ENCODE measurements around the gene FKBP4.
"Not testable (repeated sequence)": the region's sequence is repeated elsewhere in the genome, so short reads cannot be mapped to it uniquely, and the experiment has no call there.

Gene FKBP4

GRCh38 chr12:2794736-2795289 is at the start of gene FKBP4:
Gene FKBP4 (plus strand): TSS chr12:2794970. CDS start chr12:2795140, 170 bp downstream.
- DNase-seq: peak; percentile 89

GRCh38 chr12:2745655-2746054 is 49.1 kb upstream of the FKBP4 start:
- no peak for DNase-seq

- DNase-seq: no peak
These were observed 45.2 kb upstream of the FKBP4 start for GRCh38 chr12:2749580-2749979.

- no peak for DNase-seq
These were observed 44.6 kb upstream of the FKBP4 start for GRCh38 chr12:2750185-2750584.

- DNase-seq: no peak
These were observed 43.5 kb upstream of the FKBP4 start for GRCh38 chr12:2751230-2751629.

GRCh38 chr12:2751686-2752085 is 43.1 kb upstream of the FKBP4 start:
- DNase-seq: no peak

DNA sequence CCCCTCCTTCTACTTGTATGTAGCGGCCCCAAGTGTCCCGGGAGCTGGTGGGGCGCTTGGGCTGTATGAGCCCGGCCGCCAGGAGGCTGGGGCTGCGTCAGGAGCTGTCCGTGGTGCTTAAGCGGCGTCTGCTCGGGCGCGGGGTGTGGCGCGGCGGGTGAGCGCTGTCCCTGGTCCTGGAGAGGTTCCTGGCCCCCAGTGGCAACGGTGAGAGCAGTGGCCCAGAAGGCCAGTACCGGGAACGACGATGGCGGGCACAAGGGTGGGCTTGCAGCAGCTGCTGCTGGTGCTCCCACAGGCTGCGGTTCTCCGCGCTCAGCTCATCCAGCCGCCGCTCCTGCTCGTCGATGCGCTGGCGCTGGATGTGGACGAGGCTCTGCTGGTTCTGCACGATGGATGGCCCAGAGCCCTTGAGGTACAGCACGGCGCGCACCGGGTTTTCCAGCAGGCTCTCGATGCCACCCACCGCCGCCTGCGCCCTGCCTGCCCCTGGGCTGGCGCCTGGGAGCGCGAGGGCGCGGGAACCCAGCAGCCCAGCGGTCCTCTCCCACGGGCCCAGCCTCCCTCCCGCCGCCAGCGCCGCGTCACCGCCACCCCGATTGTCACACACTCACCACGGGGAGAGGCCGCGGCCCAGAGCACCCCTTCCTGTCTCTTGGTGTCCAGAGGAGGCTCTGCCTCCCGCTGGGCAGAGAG is 41.9 kb upstream of the FKBP4 start:
- DNase-seq: peak; percentile 79

DNA sequence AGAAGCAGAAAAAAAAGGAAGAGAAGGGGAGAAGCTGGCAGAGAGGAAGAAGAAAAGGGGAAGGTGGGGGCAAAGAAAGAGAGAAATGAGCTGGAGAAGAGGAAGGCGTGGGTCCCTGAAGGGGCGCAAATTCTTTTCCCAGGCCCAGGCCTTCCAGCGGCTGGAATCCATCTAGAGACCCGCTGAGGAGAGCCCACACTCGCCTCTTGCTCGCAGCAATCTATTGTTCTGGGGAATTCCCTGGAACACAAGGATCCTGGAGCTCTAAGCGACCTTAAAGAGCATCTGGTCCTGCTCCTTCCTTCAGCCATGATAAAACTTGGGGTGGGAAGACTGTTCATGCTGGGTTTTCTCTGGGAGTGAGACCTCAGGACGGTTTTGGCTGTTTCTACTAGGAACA is 41.2 kb upstream of the FKBP4 start:
- DNase-seq: no peak

DNA sequence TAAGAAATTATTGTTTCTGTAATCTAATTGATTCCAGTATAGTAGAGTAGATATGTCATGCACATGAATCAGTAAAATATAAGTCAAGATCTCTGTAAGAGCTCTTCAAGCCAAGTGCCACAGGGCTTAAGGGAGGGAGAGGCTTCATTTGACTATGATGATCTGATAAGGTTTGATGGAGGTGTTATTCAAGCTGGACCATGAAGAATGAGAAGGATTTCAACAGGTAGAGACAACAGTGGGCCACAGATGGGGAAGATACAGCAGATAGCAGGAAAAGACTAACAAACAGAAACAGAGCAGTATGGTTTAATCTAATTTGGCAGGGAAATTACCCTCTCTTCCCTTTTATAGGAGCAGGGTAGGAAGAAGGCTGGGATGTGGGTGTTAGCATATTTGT is 40.6 kb upstream of the FKBP4 start:
- no peak for DNase-seq

DNA sequence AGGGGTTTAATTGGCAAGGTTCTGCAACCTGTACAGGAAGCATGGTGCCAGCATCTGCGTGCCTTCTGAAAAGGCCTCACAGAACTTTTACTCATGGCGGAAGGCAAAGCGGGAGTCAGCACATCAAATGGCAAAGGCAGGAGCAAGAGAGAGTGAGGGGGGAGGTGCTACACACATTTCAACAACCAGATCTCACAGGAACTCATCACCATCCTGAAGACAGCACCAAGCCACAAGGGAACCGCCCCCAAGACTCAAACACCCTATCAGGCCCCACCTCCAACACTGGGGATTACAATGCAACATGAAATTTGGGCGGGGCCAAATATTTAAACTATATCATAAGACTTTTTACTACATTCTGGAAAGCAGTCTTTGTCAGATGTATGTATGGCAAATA is 38.0 kb upstream of the FKBP4 start:
- no peak for DNase-seq

DNA sequence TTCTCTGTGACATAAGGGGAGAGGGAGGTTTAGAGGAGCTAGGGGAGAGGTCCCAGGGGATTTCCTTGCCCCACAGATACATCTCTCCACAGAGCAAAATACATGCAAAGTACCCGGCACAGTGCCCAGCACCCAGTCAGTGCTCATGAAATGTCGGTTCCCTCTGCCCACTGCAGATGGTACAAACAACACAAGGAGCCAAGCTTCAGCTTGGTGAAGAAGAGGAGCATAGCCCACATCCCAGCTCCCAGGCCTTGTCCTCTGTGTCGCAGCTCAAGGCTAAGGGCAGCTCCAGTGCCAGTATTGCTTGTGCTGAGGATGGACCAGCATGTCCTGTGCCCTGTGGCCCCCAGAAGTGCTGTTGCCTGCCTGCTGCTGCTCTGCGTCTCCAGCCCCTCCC is 35.0 kb upstream of the FKBP4 start:
- DNase-seq: no peak

DNA sequence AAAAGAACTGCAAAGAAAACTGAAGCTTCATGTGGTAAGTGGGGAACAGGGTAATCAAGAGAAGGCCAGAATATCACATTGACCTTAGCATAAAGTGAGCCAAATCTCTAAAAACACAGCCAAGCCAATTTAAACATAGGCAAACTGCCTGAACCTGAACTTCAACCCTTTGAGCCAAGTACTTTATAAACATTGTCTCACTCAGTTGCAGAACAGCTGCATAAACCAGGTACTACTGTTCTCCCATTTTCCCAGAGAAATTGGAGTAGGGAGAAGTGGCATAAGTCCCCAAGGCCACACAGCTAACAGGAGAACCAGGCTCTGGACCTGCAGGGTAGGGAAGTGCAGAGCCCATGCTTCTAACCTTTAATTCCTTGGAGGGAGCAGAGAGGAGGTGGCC is 30.4 kb upstream of the FKBP4 start:
- no peak for DNase-seq

DNA sequence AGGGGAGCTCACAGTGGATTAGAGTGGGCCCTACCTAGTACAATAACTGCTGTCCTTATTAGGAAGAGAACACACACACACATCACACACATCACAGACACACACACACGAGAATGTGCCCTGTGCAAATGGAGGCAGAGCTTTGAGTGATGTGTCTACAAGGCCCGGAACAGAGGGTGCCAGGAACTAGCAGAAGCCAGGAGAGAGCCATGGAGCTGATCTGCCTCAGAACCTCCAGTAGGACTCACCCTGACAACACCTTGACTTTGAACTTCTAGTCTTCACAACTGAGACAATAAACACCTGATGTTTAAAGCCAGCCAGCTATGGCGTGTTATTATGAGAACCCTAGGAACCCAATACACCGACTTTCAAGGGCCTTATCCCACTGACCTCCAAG is 29.7 kb upstream of the FKBP4 start:
- DNase-seq: no peak

- DNase-seq: no peak
These were observed 29.2 kb upstream of the FKBP4 start for GRCh38 chr12:2765608-2766007.

GRCh38 chr12:2768224-2768961 is 26.4 kb upstream of the FKBP4 start:
- no peak for DNase-seq

- no peak for DNase-seq
These were observed 24.8 kb upstream of the FKBP4 start for GRCh38 chr12:2769866-2770533.

DNA sequence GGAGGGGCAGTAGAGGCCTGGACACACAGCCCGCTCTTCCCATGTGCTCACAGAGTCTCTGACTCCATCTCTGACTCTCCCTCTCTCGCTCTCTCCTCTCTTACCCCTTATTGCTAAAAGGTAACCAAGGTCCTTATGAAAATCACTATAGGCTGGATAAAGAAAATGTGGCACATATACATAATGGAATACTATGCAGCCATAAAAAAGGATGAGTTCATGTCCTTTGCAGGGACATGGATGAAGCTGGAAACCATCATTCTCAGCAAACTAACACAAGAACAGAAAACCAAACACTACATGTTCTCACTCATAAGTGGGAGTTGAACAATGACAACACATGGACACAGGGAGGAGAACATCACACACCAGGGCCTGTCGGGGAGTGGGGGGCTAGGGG is 24.2 kb upstream of the FKBP4 start:
- DNase-seq: not testable (repeated sequence)

DNA sequence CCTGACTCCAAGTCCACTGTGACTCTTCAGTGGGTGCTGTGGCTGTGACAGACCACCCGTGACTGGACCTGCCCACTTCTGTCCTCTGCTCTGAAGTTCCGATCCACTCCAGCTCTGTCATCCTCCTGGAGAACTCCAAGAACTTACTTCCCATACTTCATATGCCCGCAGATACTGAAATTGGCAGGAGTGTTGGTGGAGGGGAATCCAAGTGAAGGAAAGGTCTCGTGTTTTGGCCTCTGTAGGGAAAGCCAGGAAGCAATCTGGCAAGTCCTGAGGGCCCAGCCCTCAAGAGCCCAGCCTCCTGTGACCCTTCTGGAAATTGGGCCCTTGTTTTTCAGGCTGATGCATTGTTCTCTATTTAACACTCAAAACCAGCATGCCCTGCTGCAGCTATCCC is 22.4 kb upstream of the FKBP4 start:
- no peak for DNase-seq

DNA sequence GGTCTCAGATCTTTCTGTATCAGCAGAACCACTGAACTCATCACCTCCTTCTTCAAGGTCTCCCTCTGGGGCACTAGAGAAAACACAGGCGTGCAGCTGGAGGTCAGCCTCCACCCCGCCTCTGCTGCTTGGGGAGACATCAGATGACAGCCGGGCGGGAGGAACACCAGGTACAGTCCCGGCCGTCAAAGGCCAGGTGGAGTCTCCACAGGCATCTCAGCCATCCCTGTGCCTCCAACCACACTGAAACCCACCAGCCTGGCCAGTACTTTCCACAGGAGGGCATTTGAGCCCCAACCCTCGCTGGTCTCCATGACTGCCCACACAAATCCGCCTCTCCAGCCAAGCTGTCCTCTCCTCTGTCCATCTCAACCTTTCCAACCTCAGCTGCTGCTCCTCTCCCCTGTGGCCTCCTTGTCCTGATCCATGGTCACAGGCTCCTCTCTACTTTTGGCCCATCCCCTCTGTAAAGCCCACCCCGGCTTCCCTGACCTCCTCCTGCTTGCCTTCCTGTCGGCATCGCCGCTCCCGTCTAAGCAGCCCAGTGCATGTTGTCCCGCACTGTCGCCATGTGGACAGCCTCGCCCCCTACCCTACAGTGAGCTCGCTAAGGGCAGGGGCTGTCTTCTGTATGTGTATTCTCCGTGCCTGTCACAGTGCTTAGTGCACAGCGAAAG is 21.4 kb upstream of the FKBP4 start:
- DNase-seq: no peak

DNA sequence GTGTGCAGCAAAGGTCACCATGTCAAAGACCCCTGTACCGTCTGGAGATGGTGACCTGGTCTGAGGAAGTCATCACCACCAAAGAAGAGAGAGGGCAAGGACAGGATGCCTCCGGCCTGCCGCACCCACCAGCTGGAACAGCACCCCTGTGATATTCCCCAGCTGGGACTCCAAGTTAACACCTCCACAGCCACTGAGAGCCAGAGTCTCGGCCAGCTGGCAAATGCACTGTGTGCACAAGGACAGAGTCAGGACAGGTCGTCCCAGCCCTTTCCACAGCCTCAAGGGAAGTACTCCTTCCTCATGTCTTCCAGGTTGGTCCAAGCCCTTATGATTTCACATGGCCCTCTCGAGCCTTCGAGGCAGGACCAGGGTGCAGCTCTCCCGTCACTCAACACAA is 19.3 kb upstream of the FKBP4 start:
- no peak for DNase-seq

GRCh38 chr12:2776129-2776806 is 18.5 kb upstream of the FKBP4 start:
- DNase-seq: no peak

GRCh38 chr12:2779281-2779680 is 15.5 kb upstream of the FKBP4 start:
- no peak for DNase-seq

Measured in activated CD4-positive, alpha-beta T cell treated with anti-CD3 and anti-CD28 coated beads, Interleukin-2, amount 50 U/mL, for 1 hour (primary cell).